Ectodermal cell (in vitro differentiated cells): Measurements from ENCODE around the gene UGT2B11.
"Not testable (repeated sequence)": the region's sequence is repeated elsewhere in the genome, so short reads cannot be mapped to it uniquely, and the experiment has no call there.

Experiments used
- H3K27ac ChIP-seq: 2 replicates; pipeline ENCODE4 v1.7.0; 2013; ENCODE audit warnings: mild to moderate bottlenecking, low read depth, low read length; ENCODE audit not compliant: insufficient read depth, poor library complexity, severe bottlenecking
- H3K27me3 ChIP-seq: 2 replicates; pipeline ENCODE4 v1.7.0; 2013; ENCODE audit warnings: mild to moderate bottlenecking, low read length; ENCODE audit not compliant: insufficient read depth, control insufficient read depth, poor library complexity, severe bottlenecking
- H3K36me3 ChIP-seq: one replicate; pipeline ENCODE4 v1.7.0; 2013; ENCODE audit warnings: low read length; ENCODE audit not compliant: control insufficient read depth, insufficient read depth
- H3K4me1 ChIP-seq: one replicate; pipeline ENCODE4 v1.7.0; 2013; ENCODE audit warnings: low read length; ENCODE audit not compliant: control insufficient read depth, insufficient read depth
- H3K4me3 ChIP-seq: 2 replicates; pipeline ENCODE4 v1.7.0; 2013; ENCODE audit warnings: low read depth, low read length, control low read depth; ENCODE audit not compliant: insufficient read depth
- H3K9me3 ChIP-seq: 2 replicates; pipeline ENCODE4 v1.7.0; 2013; ENCODE audit warnings: mild to moderate bottlenecking, low read length, moderate library complexity; ENCODE audit not compliant: control insufficient read depth
- WGBS, 2 experiments: methylation state at CpG; one replicate each; pipeline ENCODE4 v1.1.7; 2013; ENCODE audit warnings: missing lambda C conversion rate in 2 of 2; 5-methylcytosine and 5-hydroxymethylcytosine counted together

The UGT2B11 gene

GRCh38 chr4:69170233-69171134, 44.1 kb downstream of the UGT2B11 start:
- H3K4me1 ChIP-seq, H3K4me3 ChIP-seq, H3K9me3 ChIP-seq, H3K27me3 ChIP-seq, H3K36me3 ChIP-seq, H3K27ac ChIP-seq: not testable (repeated sequence)
- 0% methylated on average over 1 of the region's 2 CpGs for WGBS, 2 experiments

DNA sequence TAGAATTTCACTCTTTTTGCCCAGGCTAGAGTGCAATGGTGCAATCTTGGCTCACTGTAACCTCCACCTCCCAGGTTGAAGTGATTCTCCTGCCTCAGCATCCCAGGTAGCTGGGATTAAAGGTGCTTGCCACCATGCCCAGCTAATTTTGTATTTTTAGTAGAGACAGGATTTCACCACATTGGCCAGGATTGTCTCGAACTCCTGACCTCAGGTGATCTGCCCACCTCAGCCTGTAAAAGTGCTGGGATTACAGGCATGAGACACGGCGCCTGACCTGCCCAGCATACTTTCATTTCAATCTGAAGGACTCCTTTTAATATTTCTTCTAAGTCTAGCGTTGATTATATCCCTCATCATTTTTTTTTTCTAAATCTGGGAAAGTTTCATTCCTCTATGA, 45.4 kb downstream of the UGT2B11 start:
- not testable (repeated sequence) for H3K36me3 ChIP-seq, H3K9me3 ChIP-seq

GRCh38 chr4:69167300-69167699, 47.2 kb downstream of the UGT2B11 start:
- H3K27ac ChIP-seq, result no peak overlapping the region
- H3K4me3 ChIP-seq, result no peak overlapping the region
- 96 to 100% methylated on average over 2 of the region's 2 CpGs for WGBS, 2 experiments
- H3K36me3 ChIP-seq, result no peaks in the 10 kb centered on the region
- no peaks in the 10 kb centered on the region for H3K27me3 ChIP-seq
- no peaks in the 10 kb centered on the region for H3K9me3 ChIP-seq
- H3K4me1 ChIP-seq, result no peaks in the 10 kb centered on the region

More for the DNA sequence above, 45.4 kb downstream of the UGT2B11 start:
- not testable (repeated sequence) for H3K27ac ChIP-seq, H3K4me1 ChIP-seq, H3K4me3 ChIP-seq, H3K27me3 ChIP-seq
- 83 to 85% methylated on average over 4 of the region's 4 CpGs for WGBS, 2 experiments

GRCh38 chr4:69166376-69166775, 48.2 kb downstream of the UGT2B11 start:
- not testable (repeated sequence) for H3K27ac ChIP-seq, H3K4me3 ChIP-seq, H3K4me1 ChIP-seq, H3K27me3 ChIP-seq, H3K36me3 ChIP-seq, H3K9me3 ChIP-seq
- 70 to 75% methylated on average over 4 of the region's 4 CpGs for WGBS, 2 experiments

GRCh38 chr4:69165707-69166106, 48.8 kb downstream of the UGT2B11 start:
- H3K4me1 ChIP-seq, H3K36me3 ChIP-seq, H3K9me3 ChIP-seq, H3K4me3 ChIP-seq, H3K27me3 ChIP-seq, H3K27ac ChIP-seq: not testable (repeated sequence)
- WGBS, 2 experiments, result 83 to 92% methylated on average over 1 of the region's 1 CpG

- no peaks in the 10 kb centered on the region for H3K36me3 ChIP-seq
- WGBS, 2 experiments, result 83 to 94% methylated on average over 2 of the region's 2 CpGs
- H3K4me1 ChIP-seq, result no peaks in the 10 kb centered on the region
- no peaks in the 10 kb centered on the region for H3K27me3 ChIP-seq
- no peaks in the 10 kb centered on the region for H3K9me3 ChIP-seq
- H3K4me3 ChIP-seq, result no peak overlapping the region
- H3K27ac ChIP-seq, result no peak overlapping the region
Measured at GRCh38 chr4:69156913-69157312, 57.6 kb downstream of the UGT2B11 start.

- Histone ChIP-seq H3K27ac (no peak overlapping the region), H3K4me1 (no peaks in the 10 kb centered on the region), H3K4me3 (no peak overlapping the region), H3K36me3 (no peaks in the 10 kb centered on the region), H3K27me3 (no peaks in the 10 kb centered on the region), H3K9me3 (no peaks in the 10 kb centered on the region)
- WGBS, 2 experiments, result 100% methylated on average over 1 of the region's 4 CpGs
Measured at GRCh38 chr4:69154021-69154420, 60.5 kb downstream of the UGT2B11 start.
